IPS DF 6.9 (cell line): ENCODE measurements around the gene TEX48.

Experiments used
- DNase-seq: peaks from one replicate; pipeline ENCODE4 v3.0.0-alpha.2; 2013; ENCODE audit warnings: low read depth, low spot score
- H3K27ac ChIP-seq: one replicate; pipeline ENCODE4 v1.5.1; 2013; ENCODE audit warnings: low read length, control low read depth
- H3K27me3 ChIP-seq: 2 replicates; pipeline ENCODE4 v1.6.1; 2013; ENCODE audit warnings: mild to moderate bottlenecking, low read length; ENCODE audit not compliant: control insufficient read depth, insufficient read depth
- H3K36me3 ChIP-seq: 2 replicates; pipeline ENCODE4 v1.6.1; 2013; ENCODE audit warnings: low read length; ENCODE audit not compliant: control insufficient read depth, insufficient read depth
- H3K4me1 ChIP-seq: 2 replicates; pipeline ENCODE4 v1.6.1; 2013; ENCODE audit warnings: low read length; ENCODE audit not compliant: control insufficient read depth, insufficient read depth
- H3K4me3 ChIP-seq: 2 replicates; pipeline ENCODE4 v1.5.1; 2013; ENCODE audit warnings: mild to moderate bottlenecking, low read length
- H3K9me3 ChIP-seq: 2 replicates; pipeline ENCODE4 v1.6.1; 2013; ENCODE audit warnings: low read length, inconsistent platforms; ENCODE audit not compliant: control insufficient read depth, insufficient read depth
- WGBS: extraction: QIAGEN DNeasy Blood & Tissue Kit; methylation state at CpG from one replicate; pipeline ENCODE4 v1.1.7; 2013; ENCODE audit warnings: mixed read lengths, missing lambda C conversion rate; ENCODE audit not compliant: insufficient read length, insufficient coverage; 5-methylcytosine and 5-hydroxymethylcytosine counted together

TEX48 gene

GRCh38 chr9:114643896-114644295 is 38.1 kb downstream of the TEX48 start:
- no CpG with 5 or more reads among the region's 5 CpGs for WGBS
- Histone ChIP-seq H3K4me3 (no peak overlapping the region), H3K36me3 (no peaks in the 10 kb centered on the region), H3K27ac (no peak overlapping the region), H3K27me3 (no peaks in the 10 kb centered on the region), H3K4me1 (no peaks in the 10 kb centered on the region), H3K9me3 (no peaks in the 10 kb centered on the region)
- DNase-seq = no peak

GRCh38 chr9:114643001-114643400 is 39.0 kb downstream of the TEX48 start:
- no peaks in the 10 kb centered on the region for H3K27me3 ChIP-seq
- H3K9me3 ChIP-seq = no peaks in the 10 kb centered on the region
- no peak overlapping the region for H3K27ac ChIP-seq
- H3K4me1 ChIP-seq = no peaks in the 10 kb centered on the region
- WGBS = no CpG with 5 or more reads among the region's 8 CpGs
- H3K4me3 ChIP-seq = no peak overlapping the region
- no peak for DNase-seq
- H3K36me3 ChIP-seq = no peaks in the 10 kb centered on the region

GRCh38 chr9:114641967-114642366 is 40.0 kb downstream of the TEX48 start:
- Histone ChIP-seq H3K27ac (no peak overlapping the region), H3K4me1 (no peaks in the 10 kb centered on the region), H3K4me3 (no peak overlapping the region), H3K36me3 (no peaks in the 10 kb centered on the region), H3K9me3 (no peaks in the 10 kb centered on the region), H3K27me3 (no peaks in the 10 kb centered on the region)
- DNase-seq = no peak
- no CpG with 5 or more reads among the region's 1 CpG for WGBS

- DNase-seq = no peak
- H3K36me3 ChIP-seq = no peaks in the 10 kb centered on the region
- H3K9me3 ChIP-seq = no peaks in the 10 kb centered on the region
- H3K4me1 ChIP-seq = no peaks in the 10 kb centered on the region
- WGBS = no CpG with 5 or more reads among the region's 8 CpGs
- H3K4me3 ChIP-seq = no peak overlapping the region
- H3K27me3 ChIP-seq = no peaks in the 10 kb centered on the region
- H3K27ac ChIP-seq = no peak overlapping the region
Measured at GRCh38 chr9:114638404-114638803, 43.6 kb downstream of the TEX48 start.

GRCh38 chr9:114634387-114634786 is 47.6 kb downstream of the TEX48 start:
- H3K4me3 ChIP-seq = no peak overlapping the region
- no peak overlapping the region for H3K27ac ChIP-seq
- no peak for DNase-seq
- no peaks in the 10 kb centered on the region for H3K4me1 ChIP-seq
- H3K27me3 ChIP-seq = no peaks in the 10 kb centered on the region
- no peaks in the 10 kb centered on the region for H3K36me3 ChIP-seq
- H3K9me3 ChIP-seq = no peaks in the 10 kb centered on the region
- no CpG with 5 or more reads among the region's 6 CpGs for WGBS

GRCh38 chr9:114633438-114634089 is 48.4 kb downstream of the TEX48 start:
- Histone ChIP-seq H3K36me3 (no peaks in the 10 kb centered on the region), H3K27ac (no peak overlapping the region), H3K9me3 (no peaks in the 10 kb centered on the region), H3K4me3 (no peak overlapping the region), H3K4me1 (no peaks in the 10 kb centered on the region), H3K27me3 (no peaks in the 10 kb centered on the region)
- no peak for DNase-seq
- no CpG with 5 or more reads among the region's 11 CpGs for WGBS

- Histone ChIP-seq H3K27ac (no peak overlapping the region), H3K36me3 (no peaks in the 10 kb centered on the region), H3K27me3 (no peaks in the 10 kb centered on the region), H3K4me3 (no peak overlapping the region), H3K9me3 (no peaks in the 10 kb centered on the region), H3K4me1 (no peaks in the 10 kb centered on the region)
- WGBS = no CpG with 5 or more reads among the region's 2 CpGs
- no peak for DNase-seq
Measured at GRCh38 chr9:114631166-114631565, 50.8 kb downstream of the TEX48 start.

- no peaks in the 10 kb centered on the region for H3K9me3 ChIP-seq
- WGBS = no CpG with 5 or more reads among the region's 7 CpGs
- no peaks in the 10 kb centered on the region for H3K4me1 ChIP-seq
- no peak overlapping the region for H3K27ac ChIP-seq
- H3K27me3 ChIP-seq = no peaks in the 10 kb centered on the region
- no peak overlapping the region for H3K4me3 ChIP-seq
- no peak for DNase-seq
- H3K36me3 ChIP-seq = no peaks in the 10 kb centered on the region
Measured at GRCh38 chr9:114629563-114630090, 52.4 kb downstream of the TEX48 start.

- Histone ChIP-seq H3K27ac (no peak overlapping the region), H3K4me1 (no peaks in the 10 kb centered on the region), H3K9me3 (no peaks in the 10 kb centered on the region), H3K4me3 (no peak overlapping the region), H3K36me3 (no peaks in the 10 kb centered on the region), H3K27me3 (no peaks in the 10 kb centered on the region)
- no CpG with 5 or more reads among the region's 1 CpG for WGBS
- no peak for DNase-seq
Measured at GRCh38 chr9:114627553-114627952, 54.4 kb downstream of the TEX48 start.

- Histone ChIP-seq H3K36me3 (no peaks in the 10 kb centered on the region), H3K27ac (no peak overlapping the region)
- WGBS = no CpG with 5 or more reads among the region's 4 CpGs
Measured at GRCh38 chr9:114626415-114627020, 55.5 kb downstream of the TEX48 start.

GRCh38 chr9:114624677-114625076 is 57.3 kb downstream of the TEX48 start:
- WGBS = no CpG with 5 or more reads among the region's 2 CpGs
- DNase-seq = no peak
- Histone ChIP-seq H3K27me3 (no peaks in the 10 kb centered on the region), H3K27ac (no peak overlapping the region), H3K4me3 (no peak overlapping the region), H3K9me3 (no peaks in the 10 kb centered on the region), H3K4me1 (no peaks in the 10 kb centered on the region), H3K36me3 (no peaks in the 10 kb centered on the region)

More at GRCh38 chr9:114626415-114627020, 55.5 kb downstream of the TEX48 start:
- H3K9me3 ChIP-seq = no peaks in the 10 kb centered on the region
- H3K27me3 ChIP-seq = no peaks in the 10 kb centered on the region
- no peak for DNase-seq
- no peaks in the 10 kb centered on the region for H3K4me1 ChIP-seq
- no peak overlapping the region for H3K4me3 ChIP-seq
